AG10803 (cell line): ENCODE data around the gene LDB3.

ENCODE experiments used
- DNase-seq: peaks from one replicate; pipeline ENCODE4 v3.0.0; 2010; ENCODE audit warnings: low read depth
- H3K4me3 ChIP-seq: 2 replicates; pipeline ENCODE4 v1.5.1; 2011; ENCODE audit warnings: mild to moderate bottlenecking, low read length, control low read depth
- TF ChIP-seq, protein P1 (sequence below): conservative IDR thresholded peaks from 2 replicates; pipeline ENCODE4 v1.5.1; 2011; ENCODE audit warnings: mild to moderate bottlenecking, low read length, control low read depth, inconsistent platforms

Gene LDB3

GRCh38 chr10:86712317-86712707 is 44.0 kb downstream of the LDB3 start:
- TF ChIP-seq, protein P1, sequence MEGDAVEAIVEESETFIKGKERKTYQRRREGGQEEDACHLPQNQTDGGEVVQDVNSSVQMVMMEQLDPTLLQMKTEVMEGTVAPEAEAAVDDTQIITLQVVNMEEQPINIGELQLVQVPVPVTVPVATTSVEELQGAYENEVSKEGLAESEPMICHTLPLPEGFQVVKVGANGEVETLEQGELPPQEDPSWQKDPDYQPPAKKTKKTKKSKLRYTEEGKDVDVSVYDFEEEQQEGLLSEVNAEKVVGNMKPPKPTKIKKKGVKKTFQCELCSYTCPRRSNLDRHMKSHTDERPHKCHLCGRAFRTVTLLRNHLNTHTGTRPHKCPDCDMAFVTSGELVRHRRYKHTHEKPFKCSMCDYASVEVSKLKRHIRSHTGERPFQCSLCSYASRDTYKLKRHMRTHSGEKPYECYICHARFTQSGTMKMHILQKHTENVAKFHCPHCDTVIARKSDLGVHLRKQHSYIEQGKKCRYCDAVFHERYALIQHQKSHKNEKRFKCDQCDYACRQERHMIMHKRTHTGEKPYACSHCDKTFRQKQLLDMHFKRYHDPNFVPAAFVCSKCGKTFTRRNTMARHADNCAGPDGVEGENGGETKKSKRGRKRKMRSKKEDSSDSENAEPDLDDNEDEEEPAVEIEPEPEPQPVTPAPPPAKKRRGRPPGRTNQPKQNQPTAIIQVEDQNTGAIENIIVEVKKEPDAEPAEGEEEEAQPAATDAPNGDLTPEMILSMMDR = no peak
- peak overlapping the region; percentile 59 for H3K4me3 ChIP-seq
- DNase-seq = peak; percentile 22

- DNase-seq = no peak
- TF ChIP-seq, protein P1 = no peak
- H3K4me3 ChIP-seq = no peak overlapping the region
Observed at GRCh38 chr10:86715156-86715795, 47.0 kb downstream of the LDB3 start.

DNA sequence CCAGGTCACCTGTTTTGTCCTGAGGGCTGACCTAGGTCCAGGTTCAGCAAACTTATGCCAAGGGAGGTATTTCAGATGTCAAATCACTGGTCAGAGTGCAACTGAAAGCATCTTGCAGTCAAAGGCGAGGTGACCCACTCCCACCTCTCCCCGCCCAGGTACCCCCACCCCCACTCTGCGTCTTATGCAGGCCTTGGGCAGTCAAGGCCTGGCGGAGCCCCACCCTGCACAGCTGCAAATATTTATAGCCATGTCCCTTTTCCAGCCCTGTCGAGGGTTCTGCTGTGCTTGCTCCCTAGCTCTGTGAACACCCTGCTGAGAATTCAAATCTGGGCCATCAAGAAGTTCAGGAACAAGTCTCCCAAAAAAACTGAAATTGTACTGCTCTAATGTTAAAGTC is 47.5 kb downstream of the LDB3 start:
- no peak overlapping the region for H3K4me3 ChIP-seq
- DNase-seq = no peak
- TF ChIP-seq, protein P1 = no peak

DNA sequence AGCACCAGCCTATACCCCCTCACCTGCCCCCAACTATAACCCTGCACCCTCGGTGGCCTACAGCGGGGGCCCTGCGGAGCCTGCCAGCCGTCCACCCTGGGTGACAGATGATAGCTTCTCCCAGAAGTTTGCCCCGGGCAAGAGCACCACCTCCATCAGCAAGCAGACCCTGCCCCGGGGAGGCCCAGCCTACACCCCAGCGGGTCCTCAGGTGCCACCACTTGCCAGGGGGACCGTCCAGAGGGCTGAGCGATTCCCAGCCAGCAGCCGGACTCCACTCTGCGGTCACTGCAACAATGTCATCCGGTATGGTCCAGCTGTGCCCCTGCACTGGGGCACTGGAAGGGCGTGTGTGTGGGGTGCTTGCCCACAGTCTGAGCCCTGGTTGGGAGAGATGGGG is 48.2 kb downstream of the LDB3 start:
- no peak overlapping the region for H3K4me3 ChIP-seq
- TF ChIP-seq, protein P1 = no peak
- no peak for DNase-seq

DNA sequence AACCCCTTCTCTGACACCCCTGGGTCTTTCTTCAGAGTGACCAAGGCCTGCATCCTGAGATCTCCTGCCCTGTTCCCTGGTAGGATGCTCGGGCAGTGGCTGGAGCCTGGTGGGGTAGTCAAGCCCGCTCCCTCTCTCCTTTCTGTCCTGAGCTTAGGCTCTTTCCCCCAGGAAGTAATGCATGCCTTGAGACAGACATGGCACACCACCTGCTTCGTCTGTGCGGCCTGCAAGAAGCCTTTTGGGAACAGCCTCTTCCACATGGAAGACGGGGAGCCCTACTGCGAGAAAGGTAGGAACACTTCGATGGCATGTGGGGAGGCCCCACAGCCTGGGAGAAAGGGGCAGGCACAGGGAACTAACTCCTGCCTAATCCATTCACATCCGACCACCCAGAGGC is 50.2 kb downstream of the LDB3 start:
- H3K4me3 ChIP-seq = no peak overlapping the region
- no peak for DNase-seq
- TF ChIP-seq, protein P1 = no peak

GRCh38 chr10:86721232-86721631 is 52.9 kb downstream of the LDB3 start:
- TF ChIP-seq, protein P1 = no peak
- no peak overlapping the region for H3K4me3 ChIP-seq
- no peak for DNase-seq

GRCh38 chr10:86723009-86723408 is 54.7 kb downstream of the LDB3 start:
- TF ChIP-seq, protein P1 = no peak
- no peak overlapping the region for H3K4me3 ChIP-seq
- DNase-seq = no peak
